ENCODE data around the gene SCGN. TPM values are rescaled to one million over a fixed set of nuclear protein-coding genes. Genes with fewer than 3 reads are reported as not detected.

Gene SCGN
- total and polyA plus RNA-seq, 2 of the 13 experiments (the other 11 are each of a cell fraction or from before 2014, with no cell fraction given), result 2.9 to 29.0 TPM

GRCh38 chr6:25627001-25627400 is 25.0 kb upstream of the SCGN start (continued):
- TF ChIP-seq, protein P1, sequence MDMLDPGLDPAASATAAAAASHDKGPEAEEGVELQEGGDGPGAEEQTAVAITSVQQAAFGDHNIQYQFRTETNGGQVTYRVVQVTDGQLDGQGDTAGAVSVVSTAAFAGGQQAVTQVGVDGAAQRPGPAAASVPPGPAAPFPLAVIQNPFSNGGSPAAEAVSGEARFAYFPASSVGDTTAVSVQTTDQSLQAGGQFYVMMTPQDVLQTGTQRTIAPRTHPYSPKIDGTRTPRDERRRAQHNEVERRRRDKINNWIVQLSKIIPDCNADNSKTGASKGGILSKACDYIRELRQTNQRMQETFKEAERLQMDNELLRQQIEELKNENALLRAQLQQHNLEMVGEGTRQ (IDR thresholded peaks at IDR 0.05; ENCODE audit: low read depth, low read length), result no peak
- TF ChIP-seq, protein P1 (CRISPR knock-in tag; IDR thresholded peaks at IDR 0.05; ENCODE audit: borderline replicate concordance), result no peak
- TF ChIP-seq, protein P2, sequence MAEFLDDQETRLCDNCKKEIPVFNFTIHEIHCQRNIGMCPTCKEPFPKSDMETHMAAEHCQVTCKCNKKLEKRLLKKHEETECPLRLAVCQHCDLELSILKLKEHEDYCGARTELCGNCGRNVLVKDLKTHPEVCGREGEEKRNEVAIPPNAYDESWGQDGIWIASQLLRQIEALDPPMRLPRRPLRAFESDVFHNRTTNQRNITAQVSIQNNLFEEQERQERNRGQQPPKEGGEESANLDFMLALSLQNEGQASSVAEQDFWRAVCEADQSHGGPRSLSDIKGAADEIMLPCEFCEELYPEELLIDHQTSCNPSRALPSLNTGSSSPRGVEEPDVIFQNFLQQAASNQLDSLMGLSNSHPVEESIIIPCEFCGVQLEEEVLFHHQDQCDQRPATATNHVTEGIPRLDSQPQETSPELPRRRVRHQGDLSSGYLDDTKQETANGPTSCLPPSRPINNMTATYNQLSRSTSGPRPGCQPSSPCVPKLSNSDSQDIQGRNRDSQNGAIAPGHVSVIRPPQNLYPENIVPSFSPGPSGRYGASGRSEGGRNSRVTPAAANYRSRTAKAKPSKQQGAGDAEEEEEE (CRISPR knock-in tag; IDR thresholded peaks at IDR 0.05; ENCODE audit: borderline replicate concordance), result no peak
- TF ChIP-seq ZNF24 (IDR thresholded peaks at IDR 0.05) (no peak), ZBTB4 (CRISPR knock-in tag; IDR thresholded peaks at IDR 0.05; ENCODE audit: borderline replicate concordance) (no peak), ATF2 (CRISPR knock-in tag; IDR thresholded peaks at IDR 0.05) (no peak)
